ENCODE results near the gene MAML2.

- TF ChIP-seq EZH2phosphoT487 (IDR thresholded peaks at IDR 0.05; ENCODE audit: low read depth, severe bottlenecking, unreplicated experiment) = no peak
- TF ChIP-seq CTCF (IDR thresholded peaks at IDR 0.05; ENCODE audit: poor library complexity) = no peak
- TF ChIP-seq EZH2 (IDR thresholded peaks at IDR 0.05; ENCODE audit: borderline replicate concordance) = no peak
Observed at GRCh38 chr11:96061730-96062129, 281.3 kb downstream of the MAML2 start.

Data from hepatocyte (in vitro differentiated cells).